ENCODE results near the gene EXD3. TPM values are rescaled to one million over a fixed set of nuclear protein-coding genes. Genes with fewer than 3 reads are reported as not detected.
A peak's percentile ranks its signal among the peaks of the same experiment; 100 is the strongest.

Gene EXD3
- total and polyA plus RNA-seq, 8 donors = 12.9 to 105 (median 24.0) TPM

DNA sequence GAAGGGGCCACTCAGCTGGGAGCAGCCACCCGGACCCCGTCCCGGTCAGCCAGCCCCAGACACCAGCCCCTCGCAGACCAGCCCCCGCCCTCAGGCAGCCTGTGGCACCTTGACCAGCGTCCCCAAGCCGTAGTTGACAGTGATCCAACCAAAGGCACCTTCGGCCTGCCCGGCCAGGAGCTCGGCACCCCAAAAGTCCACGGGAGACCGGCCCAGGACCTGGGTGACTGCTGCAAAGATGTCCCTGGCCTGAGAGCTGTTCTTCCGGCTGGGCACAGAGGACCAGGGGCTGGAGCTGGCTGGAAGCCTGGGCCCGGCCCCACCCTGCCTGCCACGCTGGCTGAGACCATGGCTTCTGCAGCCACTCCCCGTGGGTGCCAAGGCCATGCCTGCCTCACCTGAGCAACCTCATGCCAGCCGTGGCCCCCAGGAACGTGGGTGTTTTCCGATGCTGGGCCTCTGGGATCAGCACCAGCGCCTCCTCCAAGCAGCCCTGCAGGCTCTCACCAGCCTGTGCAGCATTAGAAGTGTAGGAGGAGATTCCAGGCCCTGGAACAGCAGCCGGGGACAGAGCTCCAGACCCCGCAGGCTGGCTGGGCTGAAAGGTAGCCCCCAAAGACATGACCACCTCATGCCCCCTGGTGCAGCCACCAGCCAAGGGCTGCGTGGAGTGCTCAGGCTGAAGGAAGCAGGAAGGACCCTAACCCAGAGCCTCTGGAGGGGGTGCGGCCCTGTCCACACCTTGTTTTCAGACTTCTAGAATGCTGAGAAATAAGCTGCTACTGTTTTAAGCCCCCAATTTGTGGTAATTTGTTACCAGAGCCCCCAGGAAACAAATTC is 14.0 kb upstream of the EXD3 start:
- DNase-seq = peak; percentile 32 to 69
- Histone ChIP-seq H3K4me3 (peak overlapping the region in 2 of 4 donors; percentile 28), H3K4me1 (peaks cover 33 to 62% (median 52%) of the 10 kb centered on the region in 4 donors), H3K9me3 (peaks cover 0 to under 1% (median 0%) of the 10 kb centered on the region in 4 donors), H3K27me3 (peaks cover 0 to 52% (median 3%) of the 10 kb centered on the region in 3 donors), H3K27ac (peak overlapping the region; percentile 59 to 85 (median 80)), H3K36me3 (peaks cover 0 to 3% (median 0%) of the 10 kb centered on the region in 4 donors)
- intact Hi-C loops (cut with DNase I; ENCODE audit: low total_unique reads) = no loop called here
- TF ChIP-seq POLR2A (IDR thresholded peaks at IDR 0.05) = no peak
- TF ChIP-seq CTCF (IDR thresholded peaks at IDR 0.05) = no peak
- TF ChIP-seq POLR2AphosphoS5 (IDR thresholded peaks at IDR 0.05) = no peak
- no peak for TF ChIP-seq EP300 (IDR thresholded peaks at IDR 0.05)
- WGBS, 5 donors = 33 to 63% (median 56%) methylated on average over 18 to 24 of the region's 24 CpGs

DNA sequence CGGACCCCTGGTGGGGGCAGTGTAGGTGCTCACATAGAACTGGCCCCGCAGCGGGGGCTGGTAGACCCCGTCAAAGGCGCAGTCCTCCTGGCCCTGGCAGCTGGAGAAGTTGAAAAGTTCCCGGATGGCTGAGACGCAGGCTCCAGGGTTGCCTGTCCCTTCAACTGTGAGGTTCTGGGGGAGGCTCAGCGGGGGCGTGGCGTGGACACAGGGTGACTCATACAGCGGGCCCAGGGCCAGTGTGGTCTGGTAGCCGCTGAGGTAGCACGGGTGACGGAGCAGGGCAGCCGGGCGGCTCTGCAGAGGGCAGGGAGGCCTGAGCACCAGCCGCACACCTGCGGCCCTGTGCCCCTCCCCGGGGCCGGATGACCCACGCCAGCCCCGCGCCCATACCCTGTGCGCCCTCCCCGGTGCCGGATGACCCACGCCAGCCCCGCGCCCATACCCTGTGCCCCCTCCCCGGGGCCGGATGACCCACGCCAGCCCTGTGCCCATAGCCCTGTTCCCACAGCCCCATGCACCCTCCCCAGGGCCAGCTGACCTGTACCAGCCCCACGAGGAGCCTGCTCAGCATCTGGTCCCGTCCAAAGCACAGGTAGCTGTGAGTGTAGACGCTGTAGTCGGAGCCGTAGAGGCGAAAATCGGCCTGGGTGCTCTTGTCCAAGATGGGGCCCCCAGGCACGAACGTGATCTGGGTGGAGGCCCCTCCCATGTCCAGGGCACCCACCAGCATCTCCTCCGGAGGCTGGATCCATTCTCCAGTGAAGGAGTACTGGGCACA is 13.2 kb upstream of the EXD3 start:
- Histone ChIP-seq H3K27ac (peak overlapping the region; percentile 59 to 85 (median 80)), H3K36me3 (peaks cover 0 to 3% (median 0%) of the 10 kb centered on the region in 4 donors), H3K4me1 (peaks cover 27 to 53% (median 44%) of the 10 kb centered on the region in 4 donors), H3K4me3 (peak overlapping the region in 3 of 4 donors; percentile 21 to 28 (median 28)), H3K9me3 (no peaks in the 10 kb centered on the region), H3K27me3 (peaks cover 0 to 44% (median 0%) of the 10 kb centered on the region in 3 donors)
- peak; percentile 88 to 96 for DNase-seq
- intact Hi-C loops (cut with DNase I; ENCODE audit: low total_unique reads) = no loop called here
- 26 to 45% (median 35%) methylated on average over 16 to 42 of the region's 42 CpGs for WGBS, 5 donors
- TF ChIP-seq POLR2AphosphoS5 (IDR thresholded peaks at IDR 0.05) = peak in 2 of 3 donors; percentile 87
- TF ChIP-seq EP300 (IDR thresholded peaks at IDR 0.05) = no peak
- peak in 1 of 4 donors; percentile 23 for TF ChIP-seq POLR2A (IDR thresholded peaks at IDR 0.05)
- no peak for TF ChIP-seq CTCF (IDR thresholded peaks at IDR 0.05)

DNA sequence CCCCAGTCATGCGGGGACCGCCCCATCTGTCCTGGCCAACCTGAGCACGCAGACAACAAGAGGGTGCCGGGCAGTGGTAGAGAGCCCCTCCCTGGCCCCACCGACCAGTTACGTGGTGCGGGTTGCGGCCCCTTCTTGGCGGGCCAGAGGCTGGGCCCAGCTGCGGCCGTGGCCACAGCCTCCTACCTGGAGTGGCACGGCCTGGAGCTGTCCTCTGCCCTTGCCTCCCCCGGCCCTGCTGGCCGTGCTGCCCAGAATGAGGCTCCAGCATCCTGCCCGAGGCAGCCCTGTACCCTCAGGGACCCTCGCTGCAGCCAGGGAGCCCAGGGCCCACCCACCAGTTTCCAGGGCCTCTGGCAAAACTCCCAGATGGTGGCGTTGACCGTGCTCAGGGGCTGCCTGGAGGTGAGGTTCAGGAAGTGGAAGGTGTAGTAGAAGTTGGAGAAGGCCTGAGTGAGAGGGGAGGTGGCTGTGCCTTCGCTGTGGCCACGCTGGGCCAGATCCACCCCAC is 12.5 kb upstream of the EXD3 start:
- H3K4me1 ChIP-seq = peaks cover 29 to 55% (median 46%) of the 10 kb centered on the region in 4 donors
- peaks cover 0 to 3% (median 0%) of the 10 kb centered on the region in 4 donors for H3K36me3 ChIP-seq
- no peaks in the 10 kb centered on the region for H3K9me3 ChIP-seq
- no peak for DNase-seq
- WGBS, 5 donors = 57 to 73% (median 60%) methylated on average over 19 to 20 of the region's 20 CpGs
- intact Hi-C loops (cut with DNase I; ENCODE audit: low total_unique reads) = no loop called here
- H3K27me3 ChIP-seq = peaks cover 0 to 42% (median 0%) of the 10 kb centered on the region in 3 donors
- TF ChIP-seq CTCF (IDR thresholded peaks at IDR 0.05) (no peak), POLR2AphosphoS5 (IDR thresholded peaks at IDR 0.05) (no peak), EP300 (IDR thresholded peaks at IDR 0.05) (no peak), POLR2A (IDR thresholded peaks at IDR 0.05) (no peak)
- peak overlapping the region in 1 of 4 donors; percentile 28 for H3K4me3 ChIP-seq
- peak overlapping the region; percentile 59 to 85 (median 80) for H3K27ac ChIP-seq

Data from stomach (tissue), 9 donors.